Esophagus squamous epithelium (tissue), 4 donors: ENCODE data around the gene NELL1.

Experiments used
- CTCF ChIP-seq, 6 experiments: fragments of 450-650 bp in 4 of 6; fragments of 200-600 bp in 2 of 6; sonication (generic) in 2 of 6; IDR thresholded peaks; one replicate each; pipeline ENCODE4 v1.5.1; 2016 to 2019; ENCODE audit warnings: antibody characterized with exemption in 6 of 6, mild to moderate bottlenecking in 4 of 6, moderate library complexity in 4 of 6
- POLR2A ChIP-seq, 4 donors: fragments of 450-650 bp; IDR thresholded peaks; one replicate each; pipeline ENCODE4 v1.6.1; 2017; ENCODE audit warnings: antibody characterized with exemption in 4 of 4, mild to moderate bottlenecking in 4 of 4, moderate library complexity in 3 of 4

DNA sequence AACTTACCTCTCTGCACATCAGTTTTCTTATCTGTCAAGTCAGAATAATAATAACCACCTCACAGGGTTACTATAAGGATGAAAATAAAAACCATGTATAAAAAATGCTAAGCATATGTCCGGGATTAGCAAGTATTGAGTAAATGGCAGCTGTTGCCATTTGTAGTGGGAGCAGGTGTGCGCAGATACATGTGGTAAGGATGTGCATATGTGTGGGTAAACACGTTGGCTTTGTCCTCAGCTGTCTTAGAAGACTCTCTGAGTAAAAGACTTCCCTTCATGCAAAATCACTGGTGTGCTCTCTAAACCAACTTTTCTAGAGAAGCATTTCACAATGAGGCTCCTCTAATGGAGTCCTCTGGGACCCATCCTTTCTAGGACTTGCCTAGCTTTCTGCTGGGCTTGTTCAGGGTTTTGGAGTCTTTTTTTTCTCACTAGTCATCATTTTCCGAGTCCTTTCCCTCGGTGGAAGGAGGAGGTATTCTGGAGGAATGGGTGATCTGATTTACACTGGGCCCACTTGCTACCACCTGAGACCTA is 62.4 kb downstream of the NELL1 start:
- TF ChIP-seq POLR2A (IDR thresholded peaks at IDR 0.05) (no peak), CTCF (IDR thresholded peaks at IDR 0.05) (no peak)
